ENCODE measurements around the gene SEPTIN7. TPM values are rescaled to one million over a fixed set of nuclear protein-coding genes. Genes with fewer than 3 reads are reported as not detected.

Gene SEPTIN7
- total RNA-seq, 1 experiment from 2014 or later, result 219 TPM

DNA sequence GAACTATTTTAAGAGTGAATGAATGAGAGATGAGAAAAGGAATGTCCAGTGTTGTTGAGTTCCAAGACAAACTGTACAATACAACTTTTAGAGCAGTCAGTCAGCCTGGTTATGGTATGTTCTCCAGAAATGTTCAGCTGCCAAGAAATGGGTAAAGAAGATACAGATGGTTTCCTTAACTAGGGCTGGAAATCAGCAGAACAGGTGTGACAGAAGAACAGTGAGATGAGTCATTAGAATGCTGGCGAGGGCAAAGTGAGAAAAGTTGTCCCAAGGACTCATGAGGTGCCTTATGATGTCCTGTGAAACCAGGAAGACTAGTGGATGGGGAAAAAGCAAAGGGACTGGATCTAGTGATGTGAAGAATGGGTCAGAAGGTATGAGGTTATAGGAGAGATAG, 20.8 kb upstream of the SEPTIN7 start:
- POLR2A ChIA-PET (ENCODE audit: unreplicated experiment), result no interaction called here
- Histone ChIP-seq H4K20me1 (ENCODE audit: insufficient read depth) (no peaks in the 10 kb centered on the region), H3F3A (ENCODE audit: insufficient read depth, low read depth) (no peaks in the 10 kb centered on the region), H3K79me2 (ENCODE audit: low read depth) (no peaks in the 10 kb centered on the region), H2AFZ (no peak overlapping the region), H3K4me1 (replicated peaks; ENCODE audit: insufficient read depth) (no peaks in the 10 kb centered on the region), H3K9me3 (ENCODE audit: insufficient read depth, low read depth) (no peaks in the 10 kb centered on the region), H3K9me2 (ENCODE audit: insufficient read depth) (no peaks in the 10 kb centered on the region), H3K4me3 (no peak overlapping the region), H3K27me3 (ENCODE audit: insufficient read depth, low read depth) (no peaks in the 10 kb centered on the region), H3K36me3 (ENCODE audit: low read depth) (no peaks in the 10 kb centered on the region), H3K27ac (no peak overlapping the region), H3K4me2 (no peak overlapping the region)
- intact Hi-C loops (cut with micrococcal nuclease; ENCODE audit: unreplicated experiment), result no loop called here
- no peak for DNase-seq
- TF ChIP-seq, protein P1, sequence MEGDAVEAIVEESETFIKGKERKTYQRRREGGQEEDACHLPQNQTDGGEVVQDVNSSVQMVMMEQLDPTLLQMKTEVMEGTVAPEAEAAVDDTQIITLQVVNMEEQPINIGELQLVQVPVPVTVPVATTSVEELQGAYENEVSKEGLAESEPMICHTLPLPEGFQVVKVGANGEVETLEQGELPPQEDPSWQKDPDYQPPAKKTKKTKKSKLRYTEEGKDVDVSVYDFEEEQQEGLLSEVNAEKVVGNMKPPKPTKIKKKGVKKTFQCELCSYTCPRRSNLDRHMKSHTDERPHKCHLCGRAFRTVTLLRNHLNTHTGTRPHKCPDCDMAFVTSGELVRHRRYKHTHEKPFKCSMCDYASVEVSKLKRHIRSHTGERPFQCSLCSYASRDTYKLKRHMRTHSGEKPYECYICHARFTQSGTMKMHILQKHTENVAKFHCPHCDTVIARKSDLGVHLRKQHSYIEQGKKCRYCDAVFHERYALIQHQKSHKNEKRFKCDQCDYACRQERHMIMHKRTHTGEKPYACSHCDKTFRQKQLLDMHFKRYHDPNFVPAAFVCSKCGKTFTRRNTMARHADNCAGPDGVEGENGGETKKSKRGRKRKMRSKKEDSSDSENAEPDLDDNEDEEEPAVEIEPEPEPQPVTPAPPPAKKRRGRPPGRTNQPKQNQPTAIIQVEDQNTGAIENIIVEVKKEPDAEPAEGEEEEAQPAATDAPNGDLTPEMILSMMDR (conservative IDR thresholded peaks at IDR 0.05), result no peak
- TF ChIP-seq EZH2 (IDR thresholded peaks at IDR 0.05; ENCODE audit: low read depth), result no peak
- no TSS peak for BruUV-seq (replicated peaks)
- CTCF ChIA-PET, result no interaction called here

DNA sequence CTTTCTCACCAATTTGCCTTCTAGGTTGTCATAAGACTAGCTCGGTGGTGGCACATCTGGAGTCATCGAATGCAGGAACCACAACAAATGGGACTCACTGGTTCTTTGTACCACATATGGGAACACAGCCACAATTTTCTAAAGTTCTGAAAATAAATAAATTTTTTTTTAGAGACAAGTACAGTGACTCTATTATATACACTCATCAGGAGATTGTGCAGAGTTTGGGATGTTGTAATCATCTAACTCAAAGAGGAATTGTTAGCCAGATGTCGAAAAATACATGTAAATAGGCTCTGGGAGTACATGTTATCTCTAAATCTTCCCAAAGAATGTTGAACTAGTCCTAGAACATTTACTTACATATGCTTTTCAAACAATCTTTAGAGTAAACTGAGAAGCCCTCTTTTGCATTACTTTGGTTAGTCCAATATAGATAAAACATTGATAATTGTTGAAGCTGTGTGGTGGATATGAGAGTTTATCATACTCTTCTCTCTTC, 19.6 kb upstream of the SEPTIN7 start:
- Histone ChIP-seq H3K4me2 (no peak overlapping the region), H3K4me3 (no peak overlapping the region), H3K36me3 (ENCODE audit: low read depth) (no peaks in the 10 kb centered on the region), H4K20me1 (ENCODE audit: insufficient read depth) (no peaks in the 10 kb centered on the region), H3F3A (ENCODE audit: insufficient read depth, low read depth) (no peaks in the 10 kb centered on the region), H3K79me2 (ENCODE audit: low read depth) (no peaks in the 10 kb centered on the region), H2AFZ (no peak overlapping the region), H3K4me1 (replicated peaks; ENCODE audit: insufficient read depth) (no peaks in the 10 kb centered on the region), H3K27ac (no peak overlapping the region), H3K27me3 (ENCODE audit: insufficient read depth, low read depth) (no peaks in the 10 kb centered on the region), H3K9me3 (ENCODE audit: insufficient read depth, low read depth) (no peaks in the 10 kb centered on the region), H3K9me2 (ENCODE audit: insufficient read depth) (no peaks in the 10 kb centered on the region)
- DNase-seq, result no peak
- ChIA-PET CTCF (no interaction called here), POLR2A (ENCODE audit: unreplicated experiment) (no interaction called here)
- TF ChIP-seq EZH2 (IDR thresholded peaks at IDR 0.05; ENCODE audit: low read depth), result no peak
- TF ChIP-seq, protein P1 (conservative IDR thresholded peaks at IDR 0.05), result no peak
- intact Hi-C loops (cut with micrococcal nuclease; ENCODE audit: unreplicated experiment), result no loop called here
- no TSS peak for BruUV-seq (replicated peaks)

DNA sequence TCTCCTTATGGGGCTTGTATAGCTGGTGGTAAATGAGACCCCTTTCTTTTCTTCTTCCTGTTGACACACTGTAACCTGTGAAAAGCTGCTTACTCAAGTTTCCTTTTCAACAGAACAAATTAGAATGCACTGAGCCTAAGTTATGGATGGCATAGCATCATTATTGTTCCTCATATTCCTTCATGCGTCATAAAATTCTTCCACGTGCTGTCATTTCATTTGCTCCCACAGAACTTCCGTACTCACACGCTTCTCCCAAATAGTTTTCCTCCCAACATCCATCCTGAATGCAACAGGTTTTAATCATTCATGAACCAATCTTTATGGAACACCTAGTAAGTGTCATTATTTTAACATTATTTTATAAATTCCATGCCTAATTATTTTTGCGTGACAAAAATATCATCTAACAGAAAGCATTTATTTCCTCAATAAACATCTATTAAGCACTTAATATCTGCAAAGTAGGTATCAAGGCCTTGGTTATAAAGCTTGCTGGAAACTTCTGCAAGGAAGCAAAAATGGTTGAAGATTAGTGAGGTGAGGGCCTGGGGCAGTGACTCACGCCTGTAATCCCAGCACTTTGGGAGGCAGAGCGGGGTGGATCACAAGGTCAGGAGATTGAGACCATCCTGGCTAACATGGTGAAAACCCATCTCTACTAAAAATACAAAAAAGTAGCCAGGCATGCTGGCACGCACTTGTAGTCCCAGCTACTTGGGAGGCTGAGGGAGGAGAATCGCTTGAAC, 18.9 kb upstream of the SEPTIN7 start:
- H4K20me1 ChIP-seq (ENCODE audit: insufficient read depth), result no peaks in the 10 kb centered on the region
- no peak overlapping the region for H3K4me2 ChIP-seq
- H3K79me2 ChIP-seq (ENCODE audit: low read depth), result no peaks in the 10 kb centered on the region
- H3K27me3 ChIP-seq (ENCODE audit: insufficient read depth, low read depth), result no peaks in the 10 kb centered on the region
- H3K27ac ChIP-seq, result no peak overlapping the region
- TF ChIP-seq, protein P1 (conservative IDR thresholded peaks at IDR 0.05), result no peak
- no peak for TF ChIP-seq EZH2 (IDR thresholded peaks at IDR 0.05; ENCODE audit: low read depth)
- intact Hi-C loops (cut with micrococcal nuclease; ENCODE audit: unreplicated experiment), result no loop called here
- CTCF ChIA-PET, result no interaction called here
- H3K9me3 ChIP-seq (ENCODE audit: insufficient read depth, low read depth), result no peaks in the 10 kb centered on the region
- H2AFZ ChIP-seq, result no peak overlapping the region
- POLR2A ChIA-PET (ENCODE audit: unreplicated experiment), result no interaction called here
- no peaks in the 10 kb centered on the region for H3F3A ChIP-seq (ENCODE audit: insufficient read depth, low read depth)
- H3K4me1 ChIP-seq (replicated peaks; ENCODE audit: insufficient read depth), result no peaks in the 10 kb centered on the region
- no peaks in the 10 kb centered on the region for H3K36me3 ChIP-seq (ENCODE audit: low read depth)
- no peaks in the 10 kb centered on the region for H3K9me2 ChIP-seq (ENCODE audit: insufficient read depth)
- DNase-seq, result no peak
- no TSS peak for BruUV-seq (replicated peaks)
- H3K4me3 ChIP-seq, result no peak overlapping the region

Measured in PC-9 (cell line).